GM19240 (cell line): ENCODE measurements around the gene PAIP1.
"Not testable (repeated sequence)": the region's sequence is repeated elsewhere in the genome, so short reads cannot be mapped to it uniquely, and the experiment has no call there.

Experiments
- DNase-seq: peaks from one replicate; pipeline ENCODE4 v3.0.0; 2011; ENCODE audit warnings: low spot score; ENCODE audit not compliant: insufficient read length

PAIP1 gene, protein sequence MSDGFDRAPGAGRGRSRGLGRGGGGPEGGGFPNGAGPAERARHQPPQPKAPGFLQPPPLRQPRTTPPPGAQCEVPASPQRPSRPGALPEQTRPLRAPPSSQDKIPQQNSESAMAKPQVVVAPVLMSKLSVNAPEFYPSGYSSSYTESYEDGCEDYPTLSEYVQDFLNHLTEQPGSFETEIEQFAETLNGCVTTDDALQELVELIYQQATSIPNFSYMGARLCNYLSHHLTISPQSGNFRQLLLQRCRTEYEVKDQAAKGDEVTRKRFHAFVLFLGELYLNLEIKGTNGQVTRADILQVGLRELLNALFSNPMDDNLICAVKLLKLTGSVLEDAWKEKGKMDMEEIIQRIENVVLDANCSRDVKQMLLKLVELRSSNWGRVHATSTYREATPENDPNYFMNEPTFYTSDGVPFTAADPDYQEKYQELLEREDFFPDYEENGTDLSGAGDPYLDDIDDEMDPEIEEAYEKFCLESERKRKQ

DNA sequence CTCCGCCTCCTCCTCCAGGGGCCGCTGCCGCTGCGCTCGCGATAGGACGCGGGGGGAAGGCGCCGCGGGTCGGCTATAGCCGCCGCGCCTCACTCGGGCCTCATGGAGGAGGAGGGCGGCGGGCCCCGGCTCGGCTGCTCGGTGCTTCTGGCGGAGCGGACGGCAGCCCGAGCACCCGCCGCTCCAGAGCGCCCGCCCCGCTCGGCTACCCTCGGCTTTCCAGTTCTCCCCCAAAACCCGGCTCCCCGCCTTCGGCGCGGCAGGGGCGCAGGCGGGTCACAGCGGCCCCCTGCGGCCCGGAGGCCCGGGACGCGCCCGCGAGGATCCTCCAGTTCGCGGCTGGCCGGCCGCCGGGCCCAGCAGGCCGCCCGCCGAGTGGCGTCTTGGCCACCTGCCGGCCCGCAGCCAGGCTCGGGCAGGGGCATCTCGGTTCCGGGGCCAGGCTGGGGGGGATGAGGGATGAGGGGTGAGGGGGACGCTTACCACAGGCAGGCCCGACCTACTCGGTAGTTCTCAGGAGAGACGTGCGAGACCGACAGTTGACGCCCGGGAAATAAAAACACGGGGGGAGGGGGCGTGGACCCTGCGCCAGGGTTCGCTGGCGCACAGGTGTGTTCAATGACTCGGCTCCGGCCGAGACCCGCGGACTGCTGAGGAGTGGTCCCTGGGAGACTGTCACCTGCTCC lies at the start of gene PAIP1:
PAIP1 (minus strand) TSS at position 221 of the 686 bp plus-strand sequence. CDS start 231 bp downstream, outside the sequence.
- DNase-seq = peak; percentile 64

DNA sequence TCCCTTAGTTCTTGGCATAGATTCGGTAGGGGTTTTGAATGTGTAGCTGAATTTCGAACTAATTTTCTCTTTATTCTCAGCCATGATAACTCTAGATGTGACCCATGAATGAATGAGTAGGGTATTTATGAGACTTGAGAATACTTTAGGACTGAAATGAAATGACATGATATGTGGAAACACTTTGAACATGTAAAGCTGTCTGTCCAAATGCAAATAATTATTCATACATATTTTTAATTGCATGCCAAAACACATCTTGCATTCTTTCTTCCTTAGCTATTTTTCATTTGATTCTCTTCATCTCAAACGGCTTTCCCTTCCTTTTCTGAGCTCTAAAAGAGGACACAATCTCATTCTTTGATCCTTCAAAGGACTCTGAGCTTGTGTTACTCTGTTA lies 49.5 kb upstream of the PAIP1 start:
- DNase-seq = no peak

DNA sequence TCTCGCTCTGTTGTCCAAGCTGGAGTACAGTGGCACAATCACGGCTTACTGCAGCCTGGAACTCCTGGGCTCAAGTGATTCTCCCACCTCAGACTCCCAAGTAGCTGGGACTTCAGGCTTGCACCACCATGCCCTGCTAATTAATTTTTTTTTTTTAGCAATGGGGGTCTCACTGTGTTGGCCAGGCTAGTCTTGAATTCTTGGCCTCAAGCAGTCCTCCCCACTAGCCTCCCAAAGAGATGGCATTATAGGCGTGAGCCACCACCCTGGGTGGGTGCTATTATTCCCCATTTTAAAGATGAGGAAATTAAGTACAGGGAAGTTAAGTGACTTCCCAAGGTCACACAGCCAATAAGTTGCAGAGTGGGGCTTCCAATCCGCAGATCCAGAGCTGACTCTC lies 47.8 kb upstream of the PAIP1 start:
- no peak for DNase-seq

DNA sequence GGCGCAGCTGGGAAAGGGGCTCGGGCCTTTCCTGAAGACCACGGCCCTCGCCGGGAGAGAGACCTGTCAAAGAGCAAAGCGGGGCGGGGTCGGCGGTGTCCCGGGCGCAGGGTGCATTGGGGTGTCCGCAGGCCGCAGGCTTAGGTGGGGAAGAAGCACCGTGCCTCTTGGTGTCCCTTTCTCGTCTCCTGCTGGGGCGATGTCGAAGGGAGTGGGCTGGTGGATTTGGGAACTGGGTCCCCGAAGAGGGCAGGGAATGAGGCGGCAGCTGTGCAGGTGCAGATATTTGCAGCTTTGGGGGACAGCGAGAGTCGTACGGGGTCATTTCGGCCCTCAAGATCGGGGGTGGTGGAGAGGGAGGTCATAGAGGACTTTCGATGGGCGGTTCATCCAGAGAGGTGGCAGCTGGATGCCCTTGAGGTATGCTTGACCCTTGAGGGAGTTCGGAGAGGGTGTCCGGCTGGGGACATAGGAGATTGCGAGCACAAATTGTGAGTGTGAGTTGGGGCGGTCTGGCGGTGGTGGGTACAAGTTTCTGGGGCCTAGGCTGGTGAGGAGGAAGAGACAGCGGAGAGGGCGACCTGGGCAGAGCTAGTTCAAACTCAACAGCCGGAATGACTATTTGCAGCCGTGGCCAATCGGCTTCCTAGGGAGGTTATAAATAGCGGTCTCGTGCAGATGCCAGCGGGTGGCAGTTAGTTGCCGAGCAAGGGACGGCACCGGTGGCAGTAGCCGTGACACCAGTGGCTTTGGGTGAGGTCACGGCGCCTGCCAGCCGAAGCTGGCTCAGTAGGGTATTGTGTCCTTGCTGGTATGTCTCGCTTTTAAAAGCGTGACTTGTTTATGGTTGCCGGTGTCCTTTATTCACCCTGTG lies 46.7 kb upstream of the PAIP1 start:
- DNase-seq = no peak

DNA sequence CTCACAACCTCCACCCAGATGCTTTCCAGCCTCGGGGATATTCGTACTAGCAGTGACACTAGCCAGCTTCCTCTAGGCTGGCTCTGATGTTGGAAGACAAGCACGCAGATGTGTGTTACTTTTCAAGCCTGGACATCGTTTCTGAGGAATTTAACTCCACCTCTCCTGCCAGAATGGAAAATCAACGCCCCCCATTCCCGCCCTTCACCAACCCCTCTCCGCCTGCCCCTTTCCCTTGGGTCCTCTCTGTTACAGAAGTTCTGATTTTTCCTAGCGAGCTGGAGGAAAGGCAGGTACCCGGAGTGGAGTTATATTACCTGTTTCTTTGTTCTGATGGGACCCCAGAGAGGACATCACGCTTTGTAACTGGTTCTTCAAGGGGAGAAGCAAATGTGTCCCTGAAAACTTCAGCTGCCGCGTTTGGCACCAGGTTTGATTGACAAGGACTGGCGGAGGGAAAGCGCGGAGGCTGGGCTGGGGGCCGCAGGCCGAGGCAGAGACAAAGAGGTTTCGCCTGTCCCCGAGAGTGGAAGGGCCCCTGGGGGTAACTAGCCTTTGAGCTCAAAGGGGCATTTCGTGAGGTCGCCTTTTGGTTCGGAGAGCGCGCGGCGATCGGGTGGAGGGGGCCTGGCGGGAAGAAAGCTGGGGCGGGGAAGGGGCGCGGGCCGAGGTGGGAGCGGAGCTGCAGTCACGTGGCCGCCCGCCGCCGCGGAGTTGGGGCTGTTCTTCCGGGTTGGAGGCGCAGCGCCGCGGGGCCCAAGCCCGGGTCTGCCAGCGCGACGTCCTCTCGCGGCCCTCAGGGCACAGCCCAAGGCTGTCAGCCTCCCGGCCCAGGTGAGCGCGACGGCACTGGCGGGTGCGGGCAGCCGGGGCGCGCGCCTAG lies 45.8 kb upstream of the PAIP1 start, which contains the start of gene NNT:
NNT (plus strand) TSS at position 720 of the 883 bp plus-strand sequence. CDS start 6,016 bp downstream, outside the sequence.
- peak; percentile 43 for DNase-seq

DNA sequence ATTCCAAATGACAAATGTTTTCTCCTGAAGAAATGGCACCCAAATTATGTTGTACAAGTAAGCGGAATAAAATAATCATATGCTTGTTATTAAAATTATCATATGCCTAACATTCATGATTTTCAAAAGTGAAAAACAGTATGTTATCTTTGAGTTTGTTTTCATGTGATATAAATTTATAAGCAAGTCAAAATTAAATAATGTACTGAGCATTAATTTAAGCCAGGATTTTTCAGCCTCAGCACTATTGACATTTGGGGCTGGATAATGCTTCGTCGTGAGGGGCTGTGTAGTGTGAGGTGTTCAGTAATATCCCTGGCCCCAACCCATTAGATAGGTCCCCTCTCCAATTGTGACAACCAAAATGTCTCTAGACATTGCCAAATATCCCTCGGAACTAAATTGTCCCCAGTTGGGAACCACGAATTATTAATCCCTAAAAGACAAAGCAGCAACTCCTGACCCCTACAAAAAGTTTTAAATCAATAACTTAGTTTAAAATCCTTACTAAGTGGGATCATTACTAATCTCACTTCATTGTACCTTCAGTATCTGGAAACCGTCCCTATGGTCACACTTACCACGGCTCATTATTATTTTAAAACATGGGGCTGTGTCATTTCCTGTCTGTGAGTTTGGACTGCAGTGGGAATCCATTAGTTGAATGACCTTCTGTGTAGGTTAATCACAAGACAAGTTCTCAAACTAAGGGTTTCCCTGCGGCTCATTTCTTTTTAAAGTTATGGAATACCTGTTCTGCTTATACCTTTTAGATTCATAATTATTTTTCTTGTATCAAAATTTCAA lies 44.8 kb upstream of the PAIP1 start:
- no peak for DNase-seq

DNA sequence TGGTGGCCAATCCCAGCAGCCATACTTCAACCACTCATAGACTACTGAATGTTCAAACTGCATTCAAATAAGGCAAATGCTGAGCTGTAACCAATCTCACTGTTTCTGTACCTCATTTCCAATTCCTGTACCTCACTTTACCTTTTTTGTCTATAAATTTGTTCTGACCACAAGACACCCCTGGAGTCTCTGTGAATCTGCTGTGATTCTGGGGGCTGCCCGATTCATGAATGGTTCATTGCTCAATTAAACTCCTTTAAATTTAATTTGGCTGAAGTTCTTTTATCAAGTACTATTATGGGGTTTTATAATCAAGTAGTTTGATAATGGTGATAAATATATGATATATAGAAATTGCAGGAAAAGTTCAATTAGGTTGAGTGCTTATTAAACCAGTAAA lies 42.0 kb upstream of the PAIP1 start:
- not testable (repeated sequence) for DNase-seq

DNA sequence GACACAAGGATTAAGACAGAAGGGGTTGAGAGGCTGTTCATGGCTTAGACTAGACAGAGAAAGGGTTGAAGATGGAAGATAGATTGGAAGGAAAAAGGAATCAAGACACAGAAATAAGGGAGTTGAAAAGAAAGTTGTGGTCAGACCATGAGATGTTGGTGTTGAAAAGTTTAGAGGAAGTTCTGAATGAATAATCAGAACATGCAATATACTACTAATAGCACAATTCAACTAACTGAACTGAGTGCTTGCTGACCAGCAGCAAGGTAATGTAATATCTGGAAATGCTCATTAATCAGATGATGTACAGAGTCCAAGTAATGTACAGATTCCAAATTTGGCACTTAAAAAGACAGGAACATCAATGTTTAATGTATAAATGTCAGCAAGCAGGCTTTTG lies 35.5 kb upstream of the PAIP1 start:
- DNase-seq = no peak

DNA sequence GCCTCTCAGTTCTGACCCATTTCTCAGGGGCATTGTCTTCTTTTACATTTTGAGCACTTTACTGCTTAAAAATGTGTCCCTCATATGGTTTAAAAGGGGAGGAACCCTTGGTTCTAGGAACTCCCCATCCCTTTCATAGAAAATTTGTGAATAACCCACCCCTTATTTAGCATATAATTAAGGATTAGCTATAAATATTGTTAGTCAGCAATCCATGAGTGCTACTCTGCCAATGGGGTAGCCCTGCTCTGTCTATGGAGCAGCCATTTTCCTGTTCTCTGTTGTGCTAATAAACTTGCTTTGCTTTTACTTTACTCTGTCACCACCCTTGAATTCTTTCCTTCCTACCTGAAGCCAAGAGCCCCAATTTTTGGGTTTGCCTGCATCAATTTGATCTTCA lies 33.8 kb upstream of the PAIP1 start:
- DNase-seq = no peak

DNA sequence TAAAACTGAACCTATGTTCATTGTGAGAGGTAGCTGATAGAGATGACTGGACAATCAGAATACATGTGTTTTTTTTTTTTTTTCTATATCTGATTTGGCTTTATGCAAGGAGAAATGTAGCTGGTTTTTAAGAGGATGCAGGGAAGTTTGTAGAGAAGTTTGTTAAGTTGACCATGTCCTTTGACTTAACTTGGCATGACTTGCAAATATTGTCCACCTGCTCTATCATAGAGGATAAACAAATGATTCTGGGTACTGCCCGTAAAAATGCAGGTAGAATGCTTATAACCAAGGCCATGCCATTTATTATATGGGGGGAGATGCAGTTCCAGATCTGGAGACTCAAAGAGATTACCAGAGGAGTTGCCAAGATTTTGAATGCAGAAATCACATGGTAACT lies 32.4 kb upstream of the PAIP1 start:
- no peak for DNase-seq

DNA sequence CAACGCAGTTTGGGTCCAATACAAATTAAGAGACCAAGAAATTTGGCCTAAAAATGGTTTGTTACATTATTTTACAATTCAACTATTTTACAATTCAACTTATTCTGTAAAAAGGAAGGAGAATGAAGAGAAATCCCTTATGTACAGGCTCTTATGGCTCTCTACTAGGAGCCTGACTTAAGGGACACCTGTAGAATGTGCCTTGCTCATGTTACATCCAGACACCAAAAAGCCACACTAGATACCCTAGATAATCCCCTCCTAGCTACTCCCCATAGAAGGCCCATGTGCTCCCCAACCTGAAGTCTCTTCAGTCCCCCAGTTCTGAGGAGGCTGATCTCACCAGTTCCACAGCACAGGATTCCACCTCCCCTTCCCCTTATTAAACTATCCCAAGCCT lies 32.0 kb upstream of the PAIP1 start:
- DNase-seq = no peak

DNA sequence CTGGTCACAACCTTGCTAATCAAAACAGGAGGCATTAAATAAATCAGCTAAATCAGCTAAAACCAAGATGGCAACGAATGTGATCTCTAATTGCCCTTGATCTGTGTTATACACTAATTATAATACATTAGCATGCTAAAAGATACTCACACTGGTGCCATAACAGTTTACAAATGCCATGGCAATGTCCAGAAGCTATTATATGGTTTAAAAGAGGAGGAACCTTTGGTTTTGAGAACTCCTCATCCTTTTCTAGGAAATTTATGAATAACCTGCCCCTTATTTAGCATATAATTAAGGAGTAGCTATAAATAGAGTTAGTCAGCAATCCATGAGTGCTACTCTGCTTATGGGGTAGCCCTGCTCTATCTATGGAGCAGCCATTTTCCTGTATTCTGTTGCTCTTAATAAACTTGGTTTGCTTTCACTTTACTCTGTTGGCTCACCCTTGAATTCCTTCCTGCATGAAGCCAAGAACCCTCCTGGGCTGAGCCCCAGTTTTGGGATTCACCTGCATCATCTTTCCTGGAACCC lies 27.4 kb upstream of the PAIP1 start:
- DNase-seq = no peak

DNA sequence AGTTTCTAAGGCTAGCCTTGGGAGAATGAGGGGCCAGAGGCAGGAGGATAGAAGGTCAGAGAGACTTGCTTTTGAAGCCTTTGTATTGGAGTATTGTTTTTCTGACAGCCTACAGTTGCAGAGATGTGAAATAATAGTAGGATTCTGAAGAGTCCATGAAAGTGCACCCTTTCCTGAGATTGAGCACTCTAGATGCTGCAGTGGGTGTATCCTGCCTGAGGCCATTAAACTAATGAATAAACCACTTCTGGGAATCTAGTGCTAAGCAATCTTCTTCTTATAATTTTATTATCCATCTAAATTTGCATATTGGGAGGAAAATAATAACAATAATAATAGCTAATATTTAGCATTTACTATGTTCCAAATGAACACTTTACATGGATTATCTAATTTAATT lies 26.8 kb upstream of the PAIP1 start:
- DNase-seq = no peak

DNA sequence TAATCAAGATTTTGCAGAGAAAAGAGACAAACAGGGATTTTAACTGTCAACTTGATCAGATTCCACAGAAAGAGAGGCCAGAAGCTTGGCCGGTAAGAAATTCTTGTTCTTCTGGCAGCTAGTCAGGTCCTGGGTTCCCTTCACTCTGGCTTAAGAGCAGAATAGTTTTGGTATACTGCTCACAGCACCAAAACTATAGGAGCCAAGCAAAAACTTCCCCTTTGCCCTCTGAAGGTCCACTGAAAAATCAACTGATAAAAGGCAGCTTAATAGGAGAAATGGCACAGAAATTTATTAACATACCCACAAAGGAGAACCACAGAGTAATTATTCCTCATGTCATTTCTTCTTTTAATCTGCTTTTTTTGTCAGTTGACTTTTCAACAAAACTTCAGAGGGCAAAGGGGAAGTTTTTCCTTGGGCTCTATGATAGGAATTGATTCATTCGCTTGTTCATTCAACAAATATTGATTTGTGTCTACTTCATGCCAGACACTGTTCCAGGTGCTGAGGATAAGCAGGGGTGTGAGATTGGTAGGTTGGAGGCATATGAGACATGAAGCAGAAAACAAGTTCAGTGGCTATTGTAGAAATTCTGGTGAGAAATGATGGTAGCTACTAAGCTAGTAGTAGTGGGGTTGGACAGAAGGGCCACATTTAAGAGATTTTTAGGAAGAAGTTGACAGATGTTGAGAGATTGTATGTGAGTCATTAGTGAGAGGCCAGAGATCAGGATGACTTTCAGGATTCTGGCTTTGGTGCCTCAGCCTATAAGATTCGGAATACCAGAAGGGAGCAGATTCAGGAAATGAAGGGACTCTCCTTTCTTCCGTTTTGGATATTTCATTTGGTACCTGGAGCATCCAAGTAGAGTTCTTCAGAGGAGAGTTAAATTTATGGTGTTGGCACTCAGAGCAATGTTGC lies 25.5 kb upstream of the PAIP1 start:
- DNase-seq = no peak

DNA sequence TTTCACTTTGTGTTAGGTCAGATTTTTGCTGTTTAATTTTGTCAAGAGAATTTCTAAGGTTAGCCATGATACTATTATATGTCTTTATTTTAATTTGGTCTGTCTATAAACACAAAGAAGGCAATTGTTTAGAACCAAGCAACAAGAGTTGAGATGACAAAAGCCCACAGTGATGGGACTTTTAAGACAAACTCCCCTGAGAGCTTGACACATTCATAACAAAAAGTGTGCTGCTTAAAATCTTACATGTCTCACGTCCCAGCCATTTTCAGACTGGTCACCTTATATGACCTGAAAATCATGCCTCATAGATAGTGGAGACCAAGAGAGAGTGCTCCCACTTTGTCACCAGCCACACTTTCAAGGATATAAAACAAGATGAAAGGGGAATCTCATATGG lies 24.5 kb upstream of the PAIP1 start:
- no peak for DNase-seq

DNA sequence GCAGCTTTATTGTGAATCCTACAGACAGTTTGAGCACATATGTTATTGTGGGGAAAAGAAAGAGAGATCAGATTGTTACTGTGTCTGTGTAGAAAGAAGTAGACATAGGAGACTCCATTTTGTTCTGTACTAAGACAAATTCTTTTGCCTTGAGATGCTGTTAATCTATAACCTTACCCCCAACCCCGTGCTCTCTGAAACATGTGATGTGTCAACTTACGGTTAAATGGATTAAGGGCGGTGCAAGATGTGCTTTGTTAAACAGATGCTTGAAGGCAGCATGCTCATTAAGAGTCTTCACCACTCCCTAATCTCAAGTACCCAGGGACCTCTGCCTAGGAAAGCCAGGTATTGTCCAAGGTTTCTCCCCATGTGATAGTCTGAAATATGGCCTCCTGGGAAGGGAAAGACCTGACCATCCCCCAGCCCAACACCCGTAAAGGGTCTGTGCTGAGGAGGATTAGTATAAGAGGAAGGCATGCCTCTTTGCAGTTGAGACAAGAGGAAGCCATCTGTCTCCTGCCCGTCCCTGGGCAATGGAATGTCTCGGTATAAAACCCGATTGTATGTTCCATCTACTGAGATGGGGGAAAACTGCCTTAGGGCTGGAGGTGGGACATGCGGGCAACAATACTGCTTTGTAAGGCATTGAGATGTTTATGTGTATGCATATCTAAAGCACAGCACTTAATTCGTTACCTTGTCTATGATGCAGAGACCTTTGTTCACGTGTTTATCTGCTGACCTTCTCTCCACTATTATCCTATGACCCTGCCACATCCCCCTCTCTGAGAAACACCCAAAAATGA lies 23.7 kb upstream of the PAIP1 start:
- not testable (repeated sequence) for DNase-seq

DNA sequence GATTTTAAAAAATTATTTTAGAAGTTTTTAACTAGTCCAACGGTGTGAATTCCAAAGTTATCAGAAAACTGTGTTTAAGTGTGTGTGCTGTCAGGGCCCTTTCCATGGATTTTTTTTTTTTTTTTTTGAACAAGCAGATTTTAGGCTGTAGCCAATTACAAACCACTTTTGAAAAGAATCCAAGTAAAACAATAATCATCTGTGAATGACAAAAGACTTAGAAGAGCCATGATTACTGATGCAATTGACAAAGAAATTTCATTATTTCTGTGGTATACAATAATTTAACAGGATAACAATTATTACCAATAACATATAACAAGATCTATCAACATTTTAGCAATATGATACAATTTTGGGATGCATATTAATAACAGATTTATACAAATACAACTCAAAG lies 16.2 kb upstream of the PAIP1 start:
- DNase-seq = no peak

DNA sequence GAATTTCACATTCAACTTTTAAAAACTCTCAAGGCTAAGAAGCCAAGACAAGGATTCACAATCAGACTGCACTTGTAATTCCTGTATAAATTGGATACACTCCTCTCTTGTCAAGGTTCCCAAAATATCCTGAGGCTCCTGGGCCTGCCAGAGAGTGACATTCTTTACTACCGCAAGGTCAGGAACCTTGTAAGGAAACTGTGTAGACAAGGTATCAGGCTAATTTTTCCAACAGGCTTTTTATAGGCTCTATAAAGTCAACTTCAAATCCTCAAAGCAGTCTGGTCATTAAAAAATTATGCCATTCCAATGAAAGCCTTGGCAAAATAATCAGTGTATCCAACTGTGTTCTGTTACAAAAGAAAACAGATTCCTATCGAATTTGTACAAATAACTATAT lies 15.5 kb upstream of the PAIP1 start:
- DNase-seq = no peak
